Suprapubic skin (tissue), 4 donors: Measurements from ENCODE around the gene EYS.

Experiments used
- EP300 ChIP-seq: sonication (generic); formaldehyde crosslinking; IDR thresholded peaks from one replicate; pipeline ENCODE4 v1.6.1; 2017; ENCODE audit warnings: antibody characterized with exemption
- POLR2A ChIP-seq, 2 donors: fragments of 450-650 bp; IDR thresholded peaks; one replicate each; pipeline ENCODE4 v1.6.1; 2017; ENCODE audit warnings: antibody characterized with exemption in 2 of 2, mild to moderate bottlenecking in 2 of 2, moderate library complexity in 2 of 2
- POLR2AphosphoS5 ChIP-seq, 3 donors: sonication (generic); formaldehyde crosslinking; IDR thresholded peaks; one replicate each; pipeline ENCODE4 v1.6.1; 2017; ENCODE audit warnings: antibody characterized with exemption in 3 of 3
- TF ChIP-seq, protein P1 (sequence below), 2 donors: fragments of 200-600 bp in 1 of 2; fragments of 450-650 bp in 1 of 2; sonication (generic) in 1 of 2; IDR thresholded peaks; one replicate each; pipeline ENCODE4 v1.5.1; 2016 to 2019; ENCODE audit warnings: antibody characterized with exemption in 2 of 2, mild to moderate bottlenecking in 1 of 2, moderate library complexity in 1 of 2

DNA sequence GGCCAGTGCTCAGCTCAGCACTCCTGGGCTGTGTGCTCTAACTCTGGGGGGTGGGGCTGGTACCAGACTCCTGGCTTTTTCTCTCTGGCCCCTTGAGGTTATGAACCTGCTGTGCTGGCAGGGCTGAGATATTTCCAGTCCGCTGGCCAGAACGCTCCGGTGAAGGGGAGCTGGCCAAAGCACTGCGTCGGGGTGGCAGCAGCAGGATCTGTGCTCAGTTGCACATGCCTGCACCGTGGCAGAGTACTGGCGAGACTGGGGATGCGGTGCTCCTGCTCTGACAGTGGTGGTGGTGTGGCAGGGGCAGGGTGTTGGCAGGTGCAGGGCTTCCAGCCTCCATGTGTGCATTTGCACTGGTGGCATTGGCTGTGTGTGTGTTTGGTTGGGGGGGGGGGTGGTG, 1697.0 kb downstream of the EYS start:
- TF ChIP-seq, protein P1, sequence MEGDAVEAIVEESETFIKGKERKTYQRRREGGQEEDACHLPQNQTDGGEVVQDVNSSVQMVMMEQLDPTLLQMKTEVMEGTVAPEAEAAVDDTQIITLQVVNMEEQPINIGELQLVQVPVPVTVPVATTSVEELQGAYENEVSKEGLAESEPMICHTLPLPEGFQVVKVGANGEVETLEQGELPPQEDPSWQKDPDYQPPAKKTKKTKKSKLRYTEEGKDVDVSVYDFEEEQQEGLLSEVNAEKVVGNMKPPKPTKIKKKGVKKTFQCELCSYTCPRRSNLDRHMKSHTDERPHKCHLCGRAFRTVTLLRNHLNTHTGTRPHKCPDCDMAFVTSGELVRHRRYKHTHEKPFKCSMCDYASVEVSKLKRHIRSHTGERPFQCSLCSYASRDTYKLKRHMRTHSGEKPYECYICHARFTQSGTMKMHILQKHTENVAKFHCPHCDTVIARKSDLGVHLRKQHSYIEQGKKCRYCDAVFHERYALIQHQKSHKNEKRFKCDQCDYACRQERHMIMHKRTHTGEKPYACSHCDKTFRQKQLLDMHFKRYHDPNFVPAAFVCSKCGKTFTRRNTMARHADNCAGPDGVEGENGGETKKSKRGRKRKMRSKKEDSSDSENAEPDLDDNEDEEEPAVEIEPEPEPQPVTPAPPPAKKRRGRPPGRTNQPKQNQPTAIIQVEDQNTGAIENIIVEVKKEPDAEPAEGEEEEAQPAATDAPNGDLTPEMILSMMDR (IDR thresholded peaks at IDR 0.05): no peak
- TF ChIP-seq POLR2A (IDR thresholded peaks at IDR 0.05) (no peak), EP300 (no peak), POLR2AphosphoS5 (IDR thresholded peaks at IDR 0.05) (no peak)
